Measurements from ENCODE around the gene NUSAP1. TPM values are rescaled to one million over a fixed set of nuclear protein-coding genes. Genes with fewer than 3 reads are reported as not detected.
"Not testable (repeated sequence)": the region's sequence is repeated elsewhere in the genome, so short reads cannot be mapped to it uniquely, and the experiment has no call there.

NUSAP1 gene
- total RNA-seq, 4 donors from 2014 or later: 1.0 to 101 TPM; not detected in 2

- Histone ChIP-seq H3K27me3 (no peaks in the 10 kb centered on the region), H3K9me3 (no peaks in the 10 kb centered on the region), H3K36me3 (no peaks in the 10 kb centered on the region), H3K4me3 (no peak overlapping the region), H3K4me1 (no peaks in the 10 kb centered on the region), H3K27ac (no peak overlapping the region)
- no peak for DNase-seq
- no peak for TF ChIP-seq POLR2A (IDR thresholded peaks at IDR 0.05)
- TF ChIP-seq CTCF (IDR thresholded peaks at IDR 0.05): no peak
- intact Hi-C loops (cut with DNase I; ENCODE audit: low total_unique reads): no loop called here
Observed at GRCh38 chr15:41292521-41292920, 40.2 kb upstream of the NUSAP1 start.

GRCh38 chr15:41301139-41301538 lies 31.5 kb upstream of the NUSAP1 start:
- H3K27ac ChIP-seq; H3K27me3 ChIP-seq; H3K4me1 ChIP-seq; H3K9me3 ChIP-seq; intact Hi-C loops (cut with DNase I; ENCODE audit: low total_unique reads); H3K36me3 ChIP-seq; DNase-seq; H3K4me3 ChIP-seq: not testable (repeated sequence)

- no peak for DNase-seq
- intact Hi-C loops (cut with DNase I; ENCODE audit: low total_unique reads): no loop called here
- Histone ChIP-seq H3K27me3 (no peaks in the 10 kb centered on the region), H3K27ac (no peak overlapping the region), H3K9me3 (no peaks in the 10 kb centered on the region), H3K4me1 (no peaks in the 10 kb centered on the region), H3K36me3 (no peaks in the 10 kb centered on the region), H3K4me3 (no peak overlapping the region)
- no peak for TF ChIP-seq POLR2A (IDR thresholded peaks at IDR 0.05)
- TF ChIP-seq CTCF (IDR thresholded peaks at IDR 0.05): no peak
Observed at GRCh38 chr15:41301587-41301986, 31.1 kb upstream of the NUSAP1 start.

- H3K4me3 ChIP-seq: no peak overlapping the region
- no peaks in the 10 kb centered on the region for H3K27me3 ChIP-seq
- no peak for TF ChIP-seq POLR2A (IDR thresholded peaks at IDR 0.05)
- no peak for TF ChIP-seq CTCF (IDR thresholded peaks at IDR 0.05)
- H3K4me1 ChIP-seq: no peaks in the 10 kb centered on the region
- H3K9me3 ChIP-seq: no peaks in the 10 kb centered on the region
- no peaks in the 10 kb centered on the region for H3K36me3 ChIP-seq
- no peak for DNase-seq
- intact Hi-C loops (cut with DNase I; ENCODE audit: low total_unique reads): no loop called here
- no peak overlapping the region for H3K27ac ChIP-seq
Observed at GRCh38 chr15:41304149-41304770, 28.4 kb upstream of the NUSAP1 start.

- H3K9me3 ChIP-seq: no peaks in the 10 kb centered on the region
- H3K27ac ChIP-seq: no peak overlapping the region
- H3K27me3 ChIP-seq: no peaks in the 10 kb centered on the region
- TF ChIP-seq POLR2A (IDR thresholded peaks at IDR 0.05): no peak
- no peak for TF ChIP-seq CTCF (IDR thresholded peaks at IDR 0.05)
- H3K4me3 ChIP-seq: no peak overlapping the region
- H3K4me1 ChIP-seq: no peaks in the 10 kb centered on the region
- intact Hi-C loops (cut with DNase I; ENCODE audit: low total_unique reads): no loop called here
- H3K36me3 ChIP-seq: no peaks in the 10 kb centered on the region
- DNase-seq: no peak
Observed at GRCh38 chr15:41307679-41308078, 25.0 kb upstream of the NUSAP1 start.

Data from uterus (tissue), 4 donors.